ENCODE data around the gene SYCE3. TPM values are rescaled to one million over a fixed set of nuclear protein-coding genes. Genes with fewer than 3 reads are reported as not detected.

Gene SYCE3
- total RNA-seq, 1 donor from 2014 or later = 0.71 TPM

GRCh38 chr22:50530877-50531545, 31.7 kb downstream of the SYCE3 start:
- H3K36me3 ChIP-seq (ENCODE audit: control insufficient read depth, insufficient read depth, low read length) = no peaks in the 10 kb centered on the region
- no peak for TF ChIP-seq CTCF (IDR thresholded peaks at IDR 0.05; ENCODE audit: insufficient read depth, low read length, poor library complexity, severe bottlenecking)
- H3K27me3 ChIP-seq (ENCODE audit: control insufficient read depth, insufficient read depth, low read length) = peaks cover 15% of the 10 kb centered on the region
- DNase-seq (ENCODE audit: low read depth) = no peak
- peak overlapping the region; percentile 47 for H3K4me3 ChIP-seq (ENCODE audit: low read depth, low read length)

GRCh38 chr22:50530580-50530876, 32.2 kb downstream of the SYCE3 start:
- no peak for TF ChIP-seq CTCF (IDR thresholded peaks at IDR 0.05; ENCODE audit: insufficient read depth, low read length, poor library complexity, severe bottlenecking)
- DNase-seq (ENCODE audit: low read depth) = no peak

GRCh38 chr22:50529897-50530579, 32.7 kb downstream of the SYCE3 start, which contains the start of gene TYMP:
Gene TYMP (minus strand): TSS chr22:50530012. CDS start chr22:50529709, 303 bp downstream.
- H3K27me3 ChIP-seq (ENCODE audit: control insufficient read depth, insufficient read depth, low read length) = peaks cover 15% of the 10 kb centered on the region
- H3K36me3 ChIP-seq (ENCODE audit: control insufficient read depth, insufficient read depth, low read length) = no peaks in the 10 kb centered on the region
- peak within 1 kb of the TSS; percentile 47 for H3K4me3 ChIP-seq (ENCODE audit: low read depth, low read length)
- TF ChIP-seq CTCF (IDR thresholded peaks at IDR 0.05; ENCODE audit: insufficient read depth, low read length, poor library complexity, severe bottlenecking) = no peak
- no peak for DNase-seq (ENCODE audit: low read depth)

More at GRCh38 chr22:50530580-50530876, 32.2 kb downstream of the SYCE3 start:
- Histone ChIP-seq H3K36me3 (ENCODE audit: control insufficient read depth, insufficient read depth, low read length) (no peaks in the 10 kb centered on the region), H3K27me3 (ENCODE audit: control insufficient read depth, insufficient read depth, low read length) (peaks cover 15% of the 10 kb centered on the region), H3K4me3 (ENCODE audit: low read depth, low read length) (peak overlapping the region; percentile 47)

- Histone ChIP-seq H3K27me3 (ENCODE audit: control insufficient read depth, insufficient read depth, low read length) (peaks cover 15% of the 10 kb centered on the region), H3K36me3 (ENCODE audit: control insufficient read depth, insufficient read depth, low read length) (no peaks in the 10 kb centered on the region), H3K4me3 (ENCODE audit: low read depth, low read length) (peak overlapping the region; percentile 22)
- TF ChIP-seq CTCF (IDR thresholded peaks at IDR 0.05; ENCODE audit: insufficient read depth, low read length, poor library complexity, severe bottlenecking) = no peak
- DNase-seq (ENCODE audit: low read depth) = no peak
Observed at GRCh38 chr22:50529416-50529896, 33.3 kb downstream of the SYCE3 start.

GRCh38 chr22:50528682-50529415, 33.9 kb downstream of the SYCE3 start:
- H3K36me3 ChIP-seq (ENCODE audit: control insufficient read depth, insufficient read depth, low read length) = no peaks in the 10 kb centered on the region
- DNase-seq (ENCODE audit: low read depth) = no peak
- H3K4me3 ChIP-seq (ENCODE audit: low read depth, low read length) = no peak overlapping the region
- no peak for TF ChIP-seq CTCF (IDR thresholded peaks at IDR 0.05; ENCODE audit: insufficient read depth, low read length, poor library complexity, severe bottlenecking)
- H3K27me3 ChIP-seq (ENCODE audit: control insufficient read depth, insufficient read depth, low read length) = peaks cover 15% of the 10 kb centered on the region
